ENCODE measurements around the gene RANBP3L. TPM values are rescaled to one million over a fixed set of nuclear protein-coding genes. Genes with fewer than 3 reads are reported as not detected.

The RANBP3L gene
- total and polyA plus RNA-seq, 4 donors, result 0.33 to 9.2 (median 2.1) TPM

- H3K27me3 ChIP-seq (ENCODE audit: control insufficient read depth in 4 of 4, insufficient read depth in 4 of 4, low read length in 3 of 4), result no peaks in the 10 kb centered on the region
- no peak overlapping the region for H3K4me3 ChIP-seq (ENCODE audit: low read depth in 1 of 3, low read length in 3 of 3)
- H3K36me3 ChIP-seq (ENCODE audit: control insufficient read depth in 4 of 4, insufficient read depth in 3 of 4, low read depth in 1 of 4, low read length in 3 of 4), result peaks cover 0 to 11% (median 8%) of the 10 kb centered on the region in 4 donors
- no peak for DNase-seq (ENCODE audit: low spot score)
- H3K9me3 ChIP-seq (ENCODE audit: control insufficient read depth in 4 of 4, low read length in 3 of 4), result no peaks in the 10 kb centered on the region
- no peak overlapping the region for H3K27ac ChIP-seq (ENCODE audit: low read depth in 1 of 2, low read length in 2 of 2)
- TF ChIP-seq, protein P1, sequence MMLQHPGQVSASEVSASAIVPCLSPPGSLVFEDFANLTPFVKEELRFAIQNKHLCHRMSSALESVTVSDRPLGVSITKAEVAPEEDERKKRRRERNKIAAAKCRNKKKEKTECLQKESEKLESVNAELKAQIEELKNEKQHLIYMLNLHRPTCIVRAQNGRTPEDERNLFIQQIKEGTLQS (IDR thresholded peaks at IDR 0.05), result no peak
- TF ChIP-seq RAD21 (IDR thresholded peaks at IDR 0.05), result no peak
- no peak for TF ChIP-seq NR2F2 (IDR thresholded peaks at IDR 0.05)
- no peak for TF ChIP-seq JUND (IDR thresholded peaks at IDR 0.05)
- peaks cover 0 to 13% (median 9%) of the 10 kb centered on the region in 4 donors for H3K4me1 ChIP-seq (ENCODE audit: control insufficient read depth in 4 of 4, insufficient read depth in 4 of 4, low read length in 3 of 4)
- no peak overlapping the region for H3K9ac ChIP-seq (ENCODE audit: low read depth in 1 of 2, low read length in 2 of 2)
- WGBS, result 97% methylated on average over 1 of the region's 1 CpG
These were observed 71.4 kb downstream of the RANBP3L start for GRCh38 chr5:36230151-36230790.

DNA sequence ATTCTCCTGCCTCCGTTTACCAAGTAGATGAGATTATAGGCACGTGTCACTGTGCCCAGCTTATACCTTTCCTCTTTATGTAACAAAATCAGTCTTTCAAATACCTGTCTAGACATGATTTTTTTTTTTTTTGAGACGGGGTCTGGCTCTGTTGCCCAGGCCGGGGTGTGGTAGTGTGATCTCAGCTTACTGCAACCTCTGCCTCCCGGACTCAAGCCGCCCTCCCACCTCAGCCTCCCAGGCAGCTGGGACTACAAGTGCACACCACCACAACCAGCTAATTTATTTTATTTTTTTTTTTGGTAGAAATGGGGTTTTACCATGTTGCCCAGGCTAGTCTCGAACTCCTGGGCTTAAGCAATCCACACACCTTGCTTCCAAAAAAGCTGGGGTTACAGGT lies 73.2 kb downstream of the RANBP3L start:
- Histone ChIP-seq H3K9me3 (ENCODE audit: control insufficient read depth in 4 of 4, low read length in 3 of 4) (no peaks in the 10 kb centered on the region), H3K27me3 (ENCODE audit: control insufficient read depth in 4 of 4, insufficient read depth in 4 of 4, low read length in 3 of 4) (no peaks in the 10 kb centered on the region), H3K9ac (ENCODE audit: low read depth in 1 of 2, low read length in 2 of 2) (no peak overlapping the region), H3K4me1 (ENCODE audit: control insufficient read depth in 4 of 4, insufficient read depth in 4 of 4, low read length in 3 of 4) (peaks cover 0 to 12% (median 8%) of the 10 kb centered on the region in 4 donors), H3K4me3 (ENCODE audit: low read depth in 1 of 3, low read length in 3 of 3) (no peak overlapping the region), H3K27ac (ENCODE audit: low read depth in 1 of 2, low read length in 2 of 2) (peak overlapping the region in 1 of 2 donors; percentile 8), H3K36me3 (ENCODE audit: control insufficient read depth in 4 of 4, insufficient read depth in 3 of 4, low read depth in 1 of 4, low read length in 3 of 4) (peaks cover 0 to 26% (median 17%) of the 10 kb centered on the region in 4 donors)
- TF ChIP-seq TAF1 (conservative IDR thresholded peaks at IDR 0.05), result no peak
- no peak for TF ChIP-seq RAD21 (IDR thresholded peaks at IDR 0.05)
- WGBS, result 95% methylated on average over 7 of the region's 7 CpGs
- no peak for DNase-seq (ENCODE audit: low spot score)

- Histone ChIP-seq H3K36me3 (ENCODE audit: control insufficient read depth in 4 of 4, insufficient read depth in 3 of 4, low read depth in 1 of 4, low read length in 3 of 4) (peaks cover 0 to 32% (median 25%) of the 10 kb centered on the region in 4 donors), H3K9ac (ENCODE audit: low read depth in 1 of 2, low read length in 2 of 2) (no peak overlapping the region), H3K27ac (ENCODE audit: low read depth in 1 of 2, low read length in 2 of 2) (no peak overlapping the region), H3K4me3 (ENCODE audit: low read depth in 1 of 3, low read length in 3 of 3) (no peak overlapping the region), H3K4me1 (ENCODE audit: control insufficient read depth in 4 of 4, insufficient read depth in 4 of 4, low read length in 3 of 4) (peaks cover 0 to 6% (median 4%) of the 10 kb centered on the region in 4 donors), H3K9me3 (ENCODE audit: control insufficient read depth in 4 of 4, low read length in 3 of 4) (no peaks in the 10 kb centered on the region), H3K27me3 (ENCODE audit: control insufficient read depth in 4 of 4, insufficient read depth in 4 of 4, low read length in 3 of 4) (no peaks in the 10 kb centered on the region)
- DNase-seq (ENCODE audit: low spot score), result no peak
- TF ChIP-seq, protein P1 (IDR thresholded peaks at IDR 0.05), result no peak
- TF ChIP-seq SP1 (IDR thresholded peaks at IDR 0.05) (no peak), GABPA (IDR thresholded peaks at IDR 0.05 in 1 of 2, conservative IDR thresholded peaks at IDR 0.05 in 1 of 2) (no peak), RXRA (IDR thresholded peaks at IDR 0.05) (no peak), FOXA2 (IDR thresholded peaks at IDR 0.05) (no peak), EGR1 (IDR thresholded peaks at IDR 0.05; ENCODE audit: low read depth in 2 of 2) (no peak), FOXA1 (IDR thresholded peaks at IDR 0.05) (no peak), HNF4A (conservative IDR thresholded peaks at IDR 0.05) (no peak), YY1 (IDR thresholded peaks at IDR 0.05) (no peak), NR2F2 (IDR thresholded peaks at IDR 0.05) (no peak), RAD21 (IDR thresholded peaks at IDR 0.05) (no peak), HNF4G (IDR thresholded peaks at IDR 0.05) (no peak), TAF1 (conservative IDR thresholded peaks at IDR 0.05) (no peak), MAX (IDR thresholded peaks at IDR 0.05) (no peak), JUND (IDR thresholded peaks at IDR 0.05) (no peak)
- TF ChIP-seq, protein P2, sequence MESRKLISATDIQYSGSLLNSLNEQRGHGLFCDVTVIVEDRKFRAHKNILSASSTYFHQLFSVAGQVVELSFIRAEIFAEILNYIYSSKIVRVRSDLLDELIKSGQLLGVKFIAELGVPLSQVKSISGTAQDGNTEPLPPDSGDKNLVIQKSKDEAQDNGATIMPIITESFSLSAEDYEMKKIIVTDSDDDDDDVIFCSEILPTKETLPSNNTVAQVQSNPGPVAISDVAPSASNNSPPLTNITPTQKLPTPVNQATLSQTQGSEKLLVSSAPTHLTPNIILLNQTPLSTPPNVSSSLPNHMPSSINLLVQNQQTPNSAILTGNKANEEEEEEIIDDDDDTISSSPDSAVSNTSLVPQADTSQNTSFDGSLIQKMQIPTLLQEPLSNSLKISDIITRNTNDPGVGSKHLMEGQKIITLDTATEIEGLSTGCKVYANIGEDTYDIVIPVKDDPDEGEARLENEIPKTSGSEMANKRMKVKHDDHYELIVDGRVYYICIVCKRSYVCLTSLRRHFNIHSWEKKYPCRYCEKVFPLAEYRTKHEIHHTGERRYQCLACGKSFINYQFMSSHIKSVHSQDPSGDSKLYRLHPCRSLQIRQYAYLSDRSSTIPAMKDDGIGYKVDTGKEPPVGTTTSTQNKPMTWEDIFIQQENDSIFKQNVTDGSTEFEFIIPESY (IDR thresholded peaks at IDR 0.05), result no peak
- TF ChIP-seq, protein P3, sequence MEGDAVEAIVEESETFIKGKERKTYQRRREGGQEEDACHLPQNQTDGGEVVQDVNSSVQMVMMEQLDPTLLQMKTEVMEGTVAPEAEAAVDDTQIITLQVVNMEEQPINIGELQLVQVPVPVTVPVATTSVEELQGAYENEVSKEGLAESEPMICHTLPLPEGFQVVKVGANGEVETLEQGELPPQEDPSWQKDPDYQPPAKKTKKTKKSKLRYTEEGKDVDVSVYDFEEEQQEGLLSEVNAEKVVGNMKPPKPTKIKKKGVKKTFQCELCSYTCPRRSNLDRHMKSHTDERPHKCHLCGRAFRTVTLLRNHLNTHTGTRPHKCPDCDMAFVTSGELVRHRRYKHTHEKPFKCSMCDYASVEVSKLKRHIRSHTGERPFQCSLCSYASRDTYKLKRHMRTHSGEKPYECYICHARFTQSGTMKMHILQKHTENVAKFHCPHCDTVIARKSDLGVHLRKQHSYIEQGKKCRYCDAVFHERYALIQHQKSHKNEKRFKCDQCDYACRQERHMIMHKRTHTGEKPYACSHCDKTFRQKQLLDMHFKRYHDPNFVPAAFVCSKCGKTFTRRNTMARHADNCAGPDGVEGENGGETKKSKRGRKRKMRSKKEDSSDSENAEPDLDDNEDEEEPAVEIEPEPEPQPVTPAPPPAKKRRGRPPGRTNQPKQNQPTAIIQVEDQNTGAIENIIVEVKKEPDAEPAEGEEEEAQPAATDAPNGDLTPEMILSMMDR (IDR thresholded peaks at IDR 0.05; ENCODE audit: low read depth, low read length, missing input control), result no peak
- TF ChIP-seq, protein P4, sequence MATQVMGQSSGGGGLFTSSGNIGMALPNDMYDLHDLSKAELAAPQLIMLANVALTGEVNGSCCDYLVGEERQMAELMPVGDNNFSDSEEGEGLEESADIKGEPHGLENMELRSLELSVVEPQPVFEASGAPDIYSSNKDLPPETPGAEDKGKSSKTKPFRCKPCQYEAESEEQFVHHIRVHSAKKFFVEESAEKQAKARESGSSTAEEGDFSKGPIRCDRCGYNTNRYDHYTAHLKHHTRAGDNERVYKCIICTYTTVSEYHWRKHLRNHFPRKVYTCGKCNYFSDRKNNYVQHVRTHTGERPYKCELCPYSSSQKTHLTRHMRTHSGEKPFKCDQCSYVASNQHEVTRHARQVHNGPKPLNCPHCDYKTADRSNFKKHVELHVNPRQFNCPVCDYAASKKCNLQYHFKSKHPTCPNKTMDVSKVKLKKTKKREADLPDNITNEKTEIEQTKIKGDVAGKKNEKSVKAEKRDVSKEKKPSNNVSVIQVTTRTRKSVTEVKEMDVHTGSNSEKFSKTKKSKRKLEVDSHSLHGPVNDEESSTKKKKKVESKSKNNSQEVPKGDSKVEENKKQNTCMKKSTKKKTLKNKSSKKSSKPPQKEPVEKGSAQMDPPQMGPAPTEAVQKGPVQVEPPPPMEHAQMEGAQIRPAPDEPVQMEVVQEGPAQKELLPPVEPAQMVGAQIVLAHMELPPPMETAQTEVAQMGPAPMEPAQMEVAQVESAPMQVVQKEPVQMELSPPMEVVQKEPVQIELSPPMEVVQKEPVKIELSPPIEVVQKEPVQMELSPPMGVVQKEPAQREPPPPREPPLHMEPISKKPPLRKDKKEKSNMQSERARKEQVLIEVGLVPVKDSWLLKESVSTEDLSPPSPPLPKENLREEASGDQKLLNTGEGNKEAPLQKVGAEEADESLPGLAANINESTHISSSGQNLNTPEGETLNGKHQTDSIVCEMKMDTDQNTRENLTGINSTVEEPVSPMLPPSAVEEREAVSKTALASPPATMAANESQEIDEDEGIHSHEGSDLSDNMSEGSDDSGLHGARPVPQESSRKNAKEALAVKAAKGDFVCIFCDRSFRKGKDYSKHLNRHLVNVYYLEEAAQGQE (IDR thresholded peaks at IDR 0.05), result no peak
These were observed 74.7 kb downstream of the RANBP3L start for GRCh38 chr5:36227046-36227445.

All from liver (tissue), 9 donors.